Ramos (cell line): ENCODE measurements around the gene EIF2B5.
"Not testable (repeated sequence)": the region's sequence is repeated elsewhere in the genome, so short reads cannot be mapped to it uniquely, and the experiment has no call there.

Experiments used
- in situ Hi-C: fragments of 300-500 bp; cut with MboI; formaldehyde crosslinking; loops from one replicate; pipeline ENCODE4 v1.14.3; 2022; ENCODE audit warnings: low sequenced_read_pairs; ENCODE audit not compliant: unreplicated experiment

Gene EIF2B5

GRCh38 chr3:184145111-184145524 lies 10.0 kb downstream of the EIF2B5 start:
- in situ Hi-C loops = no loop called here

DNA sequence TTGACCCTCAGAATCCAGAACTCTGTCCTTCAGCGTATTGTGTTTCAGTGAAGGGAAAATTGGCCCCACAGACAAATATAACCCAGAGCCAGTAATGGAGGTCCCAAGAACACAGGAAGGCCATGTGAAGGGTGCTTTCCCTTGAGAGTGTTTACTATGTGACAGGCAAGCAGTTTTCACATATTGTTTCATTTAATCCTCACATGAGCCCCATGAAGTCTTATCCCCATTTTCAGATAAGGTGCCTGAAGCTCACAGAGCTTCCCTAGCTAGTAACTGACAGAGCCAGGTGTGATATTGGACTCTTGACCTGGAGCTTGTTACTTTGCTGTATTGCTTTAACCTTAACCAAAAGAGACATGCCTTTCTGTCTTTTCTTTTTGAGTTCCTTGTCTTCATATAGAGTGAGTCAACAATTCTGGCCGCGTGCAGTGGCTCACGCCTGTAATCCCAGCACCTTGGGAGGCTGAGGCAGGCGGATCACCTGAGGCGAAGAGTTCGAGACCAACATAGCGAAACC lies 10.7 kb downstream of the EIF2B5 start:
- in situ Hi-C loops = no loop called here

GRCh38 chr3:184148076-184148475 lies 12.9 kb downstream of the EIF2B5 start:
- in situ Hi-C loops = no loop called here

DNA sequence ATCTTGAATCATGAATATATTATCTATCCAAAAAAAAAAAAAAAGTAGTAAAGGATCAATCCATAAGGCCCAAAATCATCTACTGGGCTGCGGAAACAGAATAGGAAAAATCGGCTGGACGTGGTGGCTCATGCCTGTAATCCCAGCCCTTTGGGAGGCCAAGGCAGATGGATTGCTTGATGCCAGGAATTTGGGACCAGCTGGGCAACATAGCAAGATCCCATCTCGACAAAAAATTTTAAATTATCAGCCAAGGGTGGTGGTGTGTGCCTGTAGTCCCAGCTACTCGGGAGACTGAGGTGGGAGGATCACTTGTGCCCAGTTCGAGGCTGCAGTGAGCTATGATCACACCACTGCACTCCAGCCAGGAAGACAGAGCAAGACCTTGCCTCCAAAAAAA lies 14.0 kb downstream of the EIF2B5 start:
- in situ Hi-C loops = no loop called here

- in situ Hi-C loops = not testable (repeated sequence)
These were observed 14.6 kb downstream of the EIF2B5 start for GRCh38 chr3:184149770-184150169.

- in situ Hi-C loops = no loop called here
These were observed 19.9 kb downstream of the EIF2B5 start, which contains the start of gene DVL3 for GRCh38 chr3:184154885-184155643. TSS of gene DVL3 (plus strand) at chr3:184155377. CDS start at chr3:184155636, 259 bp downstream.

- in situ Hi-C loops = no loop called here
These were observed 20.7 kb downstream of the EIF2B5 start for GRCh38 chr3:184155644-184156521.

DNA sequence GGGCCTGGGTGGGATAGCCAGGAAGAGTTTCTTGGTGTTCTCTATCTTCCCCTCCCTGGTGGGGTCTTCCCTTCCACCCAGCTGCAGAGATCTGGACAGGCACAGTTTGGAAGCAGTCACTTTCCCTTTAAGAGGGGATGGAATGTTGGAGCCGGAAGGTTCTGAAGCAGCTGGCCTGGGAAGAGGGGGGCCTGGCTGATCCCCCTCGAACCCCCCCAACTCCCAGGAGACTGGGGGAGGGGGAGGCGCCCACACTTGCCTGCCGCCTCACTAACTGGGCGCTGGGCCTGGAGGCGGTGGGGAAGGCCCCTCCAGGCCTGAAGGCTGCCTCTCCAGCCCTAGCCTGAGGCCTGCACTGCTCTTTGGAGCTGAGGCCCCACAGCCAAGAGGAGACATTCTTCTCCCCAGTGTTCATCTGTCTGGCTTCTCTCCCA lies 21.4 kb downstream of the EIF2B5 start:
- in situ Hi-C loops = no loop called here

- in situ Hi-C loops = no loop called here
These were observed 22.0 kb downstream of the EIF2B5 start for GRCh38 chr3:184157206-184157605.

DNA sequence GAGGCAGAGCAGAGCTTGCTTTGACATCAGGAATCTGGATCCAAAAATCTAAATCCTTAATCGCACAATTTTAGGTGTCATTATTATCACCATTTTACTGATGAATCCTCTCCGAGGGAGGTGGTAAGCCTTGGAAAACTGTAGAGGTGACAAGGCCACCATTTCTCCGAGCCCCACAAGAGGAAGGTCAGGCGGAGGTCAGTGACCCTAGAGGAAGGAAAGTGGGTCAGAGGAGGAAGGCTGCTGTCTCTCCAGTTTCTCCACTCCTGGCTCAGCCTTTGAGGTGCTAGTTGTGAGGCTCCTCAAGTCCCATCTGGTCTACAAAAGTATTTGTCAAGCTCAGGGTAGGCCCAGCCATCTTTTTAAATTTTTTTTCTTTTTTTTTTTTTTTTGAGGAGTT lies 23.2 kb downstream of the EIF2B5 start:
- in situ Hi-C loops = no loop called here

- in situ Hi-C loops = no loop called here
These were observed 25.3 kb downstream of the EIF2B5 start for GRCh38 chr3:184160456-184160855.

- in situ Hi-C loops = not testable (repeated sequence)
These were observed 27.5 kb downstream of the EIF2B5 start for GRCh38 chr3:184162571-184163070.

GRCh38 chr3:184164648-184165330 lies 29.6 kb downstream of the EIF2B5 start:
- in situ Hi-C loops = no loop called here

DNA sequence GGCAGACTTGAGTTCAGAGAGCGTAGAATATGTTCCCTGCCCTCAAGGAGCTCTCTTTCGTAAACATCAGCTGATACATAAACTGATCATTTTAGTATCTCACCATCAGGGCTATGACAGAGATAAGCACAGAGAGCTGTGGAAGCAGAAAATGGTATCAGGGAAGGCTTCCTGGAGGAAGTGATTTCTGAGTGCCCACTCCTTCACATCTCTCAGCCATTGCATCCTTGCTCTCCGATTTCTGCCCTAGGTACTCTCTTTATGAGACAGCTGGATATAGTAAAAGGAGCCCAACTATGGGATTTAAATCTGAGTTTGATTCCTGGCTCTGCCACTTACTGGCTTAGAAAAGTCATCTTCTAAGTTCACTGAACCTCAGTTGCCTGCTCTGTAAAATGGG lies 30.4 kb downstream of the EIF2B5 start:
- in situ Hi-C loops = no loop called here

GRCh38 chr3:184166671-184167070 lies 31.5 kb downstream of the EIF2B5 start:
- in situ Hi-C loops = no loop called here

GRCh38 chr3:184167786-184168185 lies 32.6 kb downstream of the EIF2B5 start:
- in situ Hi-C loops = no loop called here

- in situ Hi-C loops = no loop called here
These were observed 33.4 kb downstream of the EIF2B5 start for GRCh38 chr3:184168363-184169120.

DNA sequence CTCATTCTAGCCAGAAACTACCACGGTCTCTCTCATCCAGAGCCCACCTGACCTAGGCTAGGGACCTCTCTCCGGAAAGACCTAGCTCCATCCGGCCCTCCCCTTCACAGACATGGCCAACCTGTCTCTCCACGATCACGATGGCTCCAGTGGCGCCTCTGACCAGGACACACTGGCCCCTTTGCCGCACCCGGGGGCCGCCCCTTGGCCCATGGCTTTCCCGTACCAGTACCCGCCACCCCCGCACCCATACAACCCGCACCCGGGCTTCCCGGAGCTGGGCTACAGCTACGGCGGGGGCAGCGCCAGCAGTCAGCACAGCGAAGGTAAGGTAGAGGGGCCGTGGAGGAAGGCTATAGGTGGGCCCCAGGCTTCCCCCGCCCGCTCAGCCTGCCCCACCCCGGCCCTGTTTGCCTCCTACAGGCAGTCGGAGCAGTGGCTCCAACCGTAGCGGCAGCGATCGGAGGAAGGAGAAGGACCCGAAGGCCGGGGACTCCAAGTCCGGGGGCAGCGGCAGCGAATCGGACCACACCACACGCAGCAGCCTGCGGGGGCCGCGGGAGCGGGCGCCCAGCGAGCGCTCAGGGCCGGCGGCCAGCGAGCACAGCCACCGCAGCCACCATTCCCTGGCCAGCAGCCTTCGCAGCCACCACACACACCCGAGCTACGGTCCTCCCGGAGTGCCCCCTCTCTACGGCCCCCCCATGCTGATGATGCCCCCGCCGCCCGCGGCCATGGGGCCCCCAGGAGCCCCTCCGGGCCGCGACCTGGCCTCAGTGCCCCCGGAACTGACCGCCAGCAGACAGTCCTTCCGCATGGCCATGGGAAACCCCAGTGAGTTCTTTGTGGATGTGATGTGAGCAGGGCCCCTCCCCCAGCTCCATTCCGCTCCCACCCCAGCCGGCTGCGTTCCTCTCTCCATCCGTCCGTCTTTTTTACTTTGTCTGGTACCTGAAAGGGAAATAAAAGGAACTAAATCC lies 35.0 kb downstream of the EIF2B5 start:
- in situ Hi-C loops = no loop called here
